Heart left ventricle (tissue), 13 donors: ENCODE data around the gene PTBP1.

Source experiments
- CTCF ChIP-seq, 12 donors: fragments of 200-600 bp; sonication (generic) in 4 of 12; IDR thresholded peaks; one replicate each; pipeline versions ENCODE4 v1.5.0 to v1.8.0; 2018 to 2022; ENCODE audit warnings: antibody characterized with exemption in 12 of 12, mild to moderate bottlenecking in 5 of 12
- POLR2A ChIP-seq, 2 donors: fragments of 450-650 bp; IDR thresholded peaks; one replicate each; pipeline ENCODE4 v1.6.1; 2017; ENCODE audit warnings: antibody characterized with exemption in 2 of 2, mild to moderate bottlenecking in 2 of 2, moderate library complexity in 2 of 2
- donor health status: ischemic (EF 13 %, LVEDD 7.1; RV severe dilation, severe dysfunction).
- donor health status: DM: no; HTN: yes; CAD: no.
- donor health status: DM: no; HTN: no; CAD: no.
- donor health status: ischemic (EF 25% LVEDD 6.9; RV normal size, moderate dysfunction).
- donor health status: ischemic (EF 25% LVEDD 5.7; RV mildly dilated, moderate dysfunction).
- donor health status: ischemic (EF 35%, LVEDD 5.7; RV mildly dilated, moderate dysfunction).
- donor health status: nonischemic (EF 11% LVEDD 7.7; RV severe dilation, severe dysfunction).
- donor health status: DM: yes; HTN: yes; CAD: no.
- donor health status: PGD.
- donor health status: ischemic (EF 29% LVEDD 5.4; RV normal size, mild dysfunction).
- donor health status: nonischemic (EF 23%, LVEDD 6.1; RV moderate dilation, normal function).

- TF ChIP-seq POLR2A (IDR thresholded peaks at IDR 0.05) (no peak), CTCF (IDR thresholded peaks at IDR 0.05) (no peak)
Observed at GRCh38 chr19:821231-821824, 24.1 kb downstream of the PTBP1 start.
